ENCODE measurements around the gene RAD51AP2.

DNA sequence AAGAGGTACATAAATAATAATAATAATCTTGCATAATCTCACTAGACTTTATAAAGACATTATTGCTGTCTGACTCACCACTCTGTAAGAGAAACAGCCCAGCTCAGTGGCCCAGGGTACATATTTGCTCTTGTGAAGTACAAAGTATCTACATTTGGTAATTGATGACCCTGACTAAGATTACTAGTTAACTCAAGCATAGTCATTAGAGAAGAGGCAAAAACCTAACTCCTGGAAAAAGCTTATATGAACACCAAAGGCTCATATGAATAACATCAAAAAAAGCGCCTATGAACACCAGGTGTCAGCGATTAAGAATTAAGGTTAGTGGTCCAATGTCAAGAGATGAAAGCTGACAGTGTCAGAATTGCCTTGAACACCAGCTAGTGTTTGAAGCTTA lies 38.4 kb downstream of the RAD51AP2 start:
- no peak for TF ChIP-seq CTCF (conservative IDR thresholded peaks at IDR 0.05 in 1 of 2, IDR thresholded peaks at IDR 0.05 in 1 of 2; ENCODE audit: low read depth in 1 of 2, low read length in 2 of 2)
- TF ChIP-seq EZH2 (IDR thresholded peaks at IDR 0.05; ENCODE audit: low read length, missing control alignments): no peak
